SK-N-SH treated with all-trans-retinoic acid at 6 μM for 48 hours (cell line): ENCODE data around the gene SLC2A13.

Experiments used
- ATAC-seq: fragments of 200-7000 bp; cut with Tn5 transposase; 3 replicates; pipeline ENCODE4 v1.9.1; 2020; ENCODE audit warnings: mild to moderate bottlenecking, moderate library complexity
- BACH2 ChIP-seq: fragments of 250-450 bp; sonication (Bioruptor Pico); IDR thresholded peaks from 2 replicates; pipeline ENCODE4 v1.9.0; 2021; ENCODE audit warnings: mild to moderate bottlenecking, borderline replicate concordance
- CREB5 ChIP-seq: fragments of 250-450 bp; sonication (Bioruptor Pico); IDR thresholded peaks from 2 replicates; pipeline ENCODE4 v1.5.1; 2020; ENCODE audit warnings: low read depth, mild to moderate bottlenecking, moderate library complexity
- CSDC2 ChIP-seq: fragments of 250-450 bp; sonication (Bioruptor Pico); IDR thresholded peaks from 2 replicates; pipeline ENCODE4 v1.5.0; 2020; ENCODE audit warnings: mild to moderate bottlenecking, moderate library complexity
- CSRNP3 ChIP-seq: fragments of 250-450 bp; sonication (Bioruptor Pico); IDR thresholded peaks from 2 replicates; pipeline ENCODE4 v1.5.1; 2021; ENCODE audit warnings: mild to moderate bottlenecking, moderate library complexity
- ESRRG ChIP-seq: fragments of 250-450 bp; sonication (Bioruptor Pico); IDR thresholded peaks from 2 replicates; pipeline ENCODE4 v1.6.1; 2021; ENCODE audit warnings: mild to moderate bottlenecking
- GLIS3 ChIP-seq: fragments of 250-450 bp; sonication (Bioruptor Pico); IDR thresholded peaks from 2 replicates; pipeline ENCODE4 v1.5.0; 2020; ENCODE audit warnings: mild to moderate bottlenecking, moderate library complexity
- ISL1 ChIP-seq: fragments of 250-450 bp; sonication (Bioruptor Pico); IDR thresholded peaks from 2 replicates; pipeline ENCODE4 v2.1.2; 2022; ENCODE audit warnings: mild to moderate bottlenecking, moderate library complexity
- PATZ1 ChIP-seq: fragments of 250-450 bp; sonication (Bioruptor Pico); IDR thresholded peaks from 2 replicates; pipeline ENCODE4 v1.8.0; 2020; ENCODE audit warnings: mild to moderate bottlenecking, moderate library complexity, borderline replicate concordance
- POU6F1 ChIP-seq: fragments of 250-450 bp; sonication (Bioruptor Pico); IDR thresholded peaks from 2 replicates; pipeline ENCODE4 v1.8.0; 2021; ENCODE audit warnings: low read depth, mild to moderate bottlenecking, moderate library complexity, borderline replicate concordance
- RARB ChIP-seq: fragments of 250-450 bp; sonication (Bioruptor Pico); IDR thresholded peaks from 2 replicates; pipeline ENCODE4 v1.8.0; 2021; ENCODE audit warnings: mild to moderate bottlenecking, moderate library complexity
- SNAI2 ChIP-seq: fragments of 250-450 bp; sonication (Bioruptor Pico); IDR thresholded peaks from 2 replicates; pipeline ENCODE4 v1.5.0; 2020; ENCODE audit warnings: mild to moderate bottlenecking, moderate library complexity
- TCF4 ChIP-seq: fragments of 250-450 bp; sonication (Bioruptor Pico); IDR thresholded peaks from 2 replicates; pipeline ENCODE4 v1.8.0; 2021; ENCODE audit warnings: mild to moderate bottlenecking, moderate library complexity, borderline replicate concordance
- TSHZ2 ChIP-seq: fragments of 250-450 bp; sonication (Bioruptor Pico); IDR thresholded peaks from 2 replicates; pipeline ENCODE4 v1.5.0; 2020; ENCODE audit warnings: mild to moderate bottlenecking, moderate library complexity
- ZC3H10 ChIP-seq: fragments of 250-450 bp; sonication (Bioruptor Pico); IDR thresholded peaks from 2 replicates; pipeline ENCODE4 v1.5.1; 2021; ENCODE audit warnings: mild to moderate bottlenecking, moderate library complexity
- ZFP3 ChIP-seq: fragments of 250-450 bp; sonication (Bioruptor Pico); IDR thresholded peaks from 2 replicates; pipeline ENCODE4 v1.5.0; 2020; ENCODE audit warnings: mild to moderate bottlenecking, moderate library complexity
- ZFP30 ChIP-seq: fragments of 450-650 bp; formaldehyde crosslinking; IDR thresholded peaks from 2 replicates; pipeline ENCODE4 v1.5.0; 2022; ENCODE audit warnings: mild to moderate bottlenecking, moderate library complexity
- ZNF565 ChIP-seq: fragments of 450-650 bp; formaldehyde crosslinking; conservative IDR thresholded peaks from 2 replicates; pipeline ENCODE4 v1.5.0; 2020; ENCODE audit warnings: low read depth, mild to moderate bottlenecking, moderate library complexity
- ZNF8 ChIP-seq: fragments of 450-650 bp; formaldehyde crosslinking; IDR thresholded peaks from 2 replicates; pipeline ENCODE4 v1.5.0; 2020; ENCODE audit warnings: mild to moderate bottlenecking, moderate library complexity

The SLC2A13 gene

GRCh38 chr12:39919790-39920189, 186.1 kb downstream of the SLC2A13 start (continued):
- TF ChIP-seq PATZ1 (CRISPR knock-in tag) (no peak), GLIS3 (CRISPR knock-in tag) (no peak), SNAI2 (CRISPR knock-in tag) (no peak), RARB (CRISPR knock-in tag) (no peak), ESRRG (no peak), CREB5 (CRISPR knock-in tag) (no peak), CSDC2 (CRISPR knock-in tag) (no peak), TCF4 (CRISPR knock-in tag) (no peak), ZC3H10 (no peak), ISL1 (CRISPR knock-in tag) (no peak), ZNF565 (no peak), ZNF8 (no peak)

GRCh38 chr12:39915249-39915648, 190.6 kb downstream of the SLC2A13 start:
- ATAC-seq: no peak
- no peak for TF ChIP-seq CSRNP3 (CRISPR knock-in tag)
- no peak for TF ChIP-seq TSHZ2 (CRISPR knock-in tag)
- TF ChIP-seq POU6F1 (CRISPR knock-in tag): no peak
- TF ChIP-seq ZC3H10: no peak
- TF ChIP-seq CREB5 (CRISPR knock-in tag): no peak
- no peak for TF ChIP-seq BACH2 (CRISPR knock-in tag)

GRCh38 chr12:39912211-39912980, 193.5 kb downstream of the SLC2A13 start:
- no peak for ATAC-seq
- TF ChIP-seq ZFP3 (CRISPR knock-in tag) (no peak), RARB (CRISPR knock-in tag) (no peak)

- ATAC-seq: no peak
- TF ChIP-seq ZNF565: no peak
- TF ChIP-seq ESRRG: no peak
- TF ChIP-seq POU6F1 (CRISPR knock-in tag): no peak
- no peak for TF ChIP-seq RARB (CRISPR knock-in tag)
- no peak for TF ChIP-seq CREB5 (CRISPR knock-in tag)
- TF ChIP-seq PATZ1 (CRISPR knock-in tag): no peak
- no peak for TF ChIP-seq ZFP30 (CRISPR knock-in tag)
Measured at GRCh38 chr12:39906237-39906636, 199.6 kb downstream of the SLC2A13 start.
